ENCODE data around the gene MXD4. TPM values are rescaled to one million over a fixed set of nuclear protein-coding genes. Genes with fewer than 3 reads are reported as not detected.

MXD4 gene
- total RNA-seq, 1 donor, result 56.8 TPM

GRCh38 chr4:2295900-2296442, 34.1 kb upstream of the MXD4 start:
- no peak overlapping the region for H3K27ac ChIP-seq (ENCODE audit: low read depth, low read length)

DNA sequence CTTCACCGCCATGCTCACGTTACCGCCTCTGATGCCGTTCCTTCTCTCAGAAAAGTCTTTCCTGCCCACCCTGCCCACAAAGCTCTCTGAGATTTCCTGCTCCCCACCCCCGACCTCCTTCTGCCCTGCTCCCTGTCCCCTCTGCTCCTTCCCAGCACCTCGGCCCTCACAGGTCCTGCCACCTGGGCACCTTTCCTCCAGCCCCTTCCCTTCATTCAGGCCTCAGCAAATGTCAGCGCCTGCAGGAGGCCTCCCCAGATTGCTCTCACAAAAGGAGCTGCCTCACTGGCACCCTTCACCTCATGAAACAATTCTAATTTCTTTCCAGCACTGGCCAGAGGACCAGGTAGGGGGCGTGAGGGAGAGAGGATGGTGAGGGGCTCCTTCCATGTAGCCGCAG, 33.6 kb upstream of the MXD4 start:
- peak; percentile 49 for DNase-seq (ENCODE audit: insufficient read length, low spot score, missing footprints)
- Histone ChIP-seq H2AFZ (ENCODE audit: low read length) (no peak overlapping the region), H3K27ac (ENCODE audit: low read depth, low read length) (no peak overlapping the region), H3K79me2 (ENCODE audit: insufficient read depth, low read length) (no peaks in the 10 kb centered on the region), H4K20me1 (ENCODE audit: insufficient read depth, low read length) (no peaks in the 10 kb centered on the region), H3K4me3 (ENCODE audit: insufficient read depth, low read length) (no peak overlapping the region), H3K9me3 (ENCODE audit: low read depth, low read length) (no peaks in the 10 kb centered on the region), H3K4me1 (ENCODE audit: insufficient read depth, low read length) (no peaks in the 10 kb centered on the region), H3K36me3 (ENCODE audit: insufficient read depth, low read length) (no peaks in the 10 kb centered on the region), H3K27me3 (ENCODE audit: insufficient read depth, low read length) (no peaks in the 10 kb centered on the region), H3K4me2 (ENCODE audit: insufficient read depth, low read length) (no peak overlapping the region)
- TF ChIP-seq, protein P1, sequence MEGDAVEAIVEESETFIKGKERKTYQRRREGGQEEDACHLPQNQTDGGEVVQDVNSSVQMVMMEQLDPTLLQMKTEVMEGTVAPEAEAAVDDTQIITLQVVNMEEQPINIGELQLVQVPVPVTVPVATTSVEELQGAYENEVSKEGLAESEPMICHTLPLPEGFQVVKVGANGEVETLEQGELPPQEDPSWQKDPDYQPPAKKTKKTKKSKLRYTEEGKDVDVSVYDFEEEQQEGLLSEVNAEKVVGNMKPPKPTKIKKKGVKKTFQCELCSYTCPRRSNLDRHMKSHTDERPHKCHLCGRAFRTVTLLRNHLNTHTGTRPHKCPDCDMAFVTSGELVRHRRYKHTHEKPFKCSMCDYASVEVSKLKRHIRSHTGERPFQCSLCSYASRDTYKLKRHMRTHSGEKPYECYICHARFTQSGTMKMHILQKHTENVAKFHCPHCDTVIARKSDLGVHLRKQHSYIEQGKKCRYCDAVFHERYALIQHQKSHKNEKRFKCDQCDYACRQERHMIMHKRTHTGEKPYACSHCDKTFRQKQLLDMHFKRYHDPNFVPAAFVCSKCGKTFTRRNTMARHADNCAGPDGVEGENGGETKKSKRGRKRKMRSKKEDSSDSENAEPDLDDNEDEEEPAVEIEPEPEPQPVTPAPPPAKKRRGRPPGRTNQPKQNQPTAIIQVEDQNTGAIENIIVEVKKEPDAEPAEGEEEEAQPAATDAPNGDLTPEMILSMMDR (IDR thresholded peaks at IDR 0.05; ENCODE audit: extremely low read depth, low read depth, low read length), result no peak

More at GRCh38 chr4:2295900-2296442, 34.1 kb upstream of the MXD4 start:
- H3K9me3 ChIP-seq (ENCODE audit: low read depth, low read length), result no peaks in the 10 kb centered on the region
- no peak overlapping the region for H3K4me3 ChIP-seq (ENCODE audit: insufficient read depth, low read length)
- H3K4me2 ChIP-seq (ENCODE audit: insufficient read depth, low read length), result no peak overlapping the region
- no peaks in the 10 kb centered on the region for H3K36me3 ChIP-seq (ENCODE audit: insufficient read depth, low read length)
- H2AFZ ChIP-seq (ENCODE audit: low read length), result no peak overlapping the region
- H4K20me1 ChIP-seq (ENCODE audit: insufficient read depth, low read length), result no peaks in the 10 kb centered on the region
- TF ChIP-seq, protein P1 (IDR thresholded peaks at IDR 0.05; ENCODE audit: extremely low read depth, low read depth, low read length), result no peak
- H3K4me1 ChIP-seq (ENCODE audit: insufficient read depth, low read length), result no peaks in the 10 kb centered on the region
- no peaks in the 10 kb centered on the region for H3K79me2 ChIP-seq (ENCODE audit: insufficient read depth, low read length)
- peak; percentile 19 for DNase-seq (ENCODE audit: insufficient read length, low spot score, missing footprints)
- no peaks in the 10 kb centered on the region for H3K27me3 ChIP-seq (ENCODE audit: insufficient read depth, low read length)

DNA sequence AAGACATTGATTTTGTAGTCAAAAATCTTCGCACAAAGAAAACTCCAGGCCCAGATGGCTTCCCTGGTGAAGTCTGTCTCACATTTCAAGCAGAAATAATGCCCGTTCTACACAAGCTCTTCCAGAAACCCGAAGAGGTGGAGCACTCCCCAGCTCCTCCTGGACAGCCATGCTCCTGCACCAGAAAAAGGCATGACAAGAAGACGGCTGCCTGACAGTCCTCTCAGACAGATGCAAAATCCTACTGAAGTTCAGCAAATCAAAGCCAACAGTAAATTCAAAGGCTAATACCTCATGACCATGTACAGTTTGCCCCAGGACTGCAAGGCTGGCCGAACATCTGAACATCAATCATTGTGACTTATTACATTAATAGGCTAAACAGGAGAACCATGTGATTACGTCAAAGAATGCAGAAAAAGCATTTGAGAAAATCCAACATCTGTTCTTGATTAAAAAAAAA, 30.8 kb upstream of the MXD4 start:
- Histone ChIP-seq H4K20me1 (ENCODE audit: insufficient read depth, low read length) (no peaks in the 10 kb centered on the region), H3K4me2 (ENCODE audit: insufficient read depth, low read length) (no peak overlapping the region), H2AFZ (ENCODE audit: low read length) (no peak overlapping the region), H3K27ac (ENCODE audit: low read depth, low read length) (no peak overlapping the region), H3K4me3 (ENCODE audit: insufficient read depth, low read length) (no peak overlapping the region), H3K4me1 (ENCODE audit: insufficient read depth, low read length) (no peaks in the 10 kb centered on the region), H3K36me3 (ENCODE audit: insufficient read depth, low read length) (no peaks in the 10 kb centered on the region), H3K9me3 (ENCODE audit: low read depth, low read length) (no peaks in the 10 kb centered on the region), H3K79me2 (ENCODE audit: insufficient read depth, low read length) (no peaks in the 10 kb centered on the region), H3K27me3 (ENCODE audit: insufficient read depth, low read length) (no peaks in the 10 kb centered on the region)
- TF ChIP-seq, protein P1 (IDR thresholded peaks at IDR 0.05; ENCODE audit: extremely low read depth, low read depth, low read length), result no peak
- peak; percentile 30 for DNase-seq (ENCODE audit: insufficient read length, low spot score, missing footprints)

- no peak overlapping the region for H3K27ac ChIP-seq (ENCODE audit: low read depth, low read length)
- no peak overlapping the region for H2AFZ ChIP-seq (ENCODE audit: low read length)
- H3K9me3 ChIP-seq (ENCODE audit: low read depth, low read length), result no peaks in the 10 kb centered on the region
- H3K4me2 ChIP-seq (ENCODE audit: insufficient read depth, low read length), result no peak overlapping the region
- TF ChIP-seq, protein P1 (IDR thresholded peaks at IDR 0.05; ENCODE audit: extremely low read depth, low read depth, low read length), result no peak
- DNase-seq (ENCODE audit: insufficient read length, low spot score, missing footprints), result peak; percentile 47
- no peak overlapping the region for H3K4me3 ChIP-seq (ENCODE audit: insufficient read depth, low read length)
- no peaks in the 10 kb centered on the region for H3K4me1 ChIP-seq (ENCODE audit: insufficient read depth, low read length)
- H3K79me2 ChIP-seq (ENCODE audit: insufficient read depth, low read length), result no peaks in the 10 kb centered on the region
- H4K20me1 ChIP-seq (ENCODE audit: insufficient read depth, low read length), result no peaks in the 10 kb centered on the region
- no peaks in the 10 kb centered on the region for H3K27me3 ChIP-seq (ENCODE audit: insufficient read depth, low read length)
- no peaks in the 10 kb centered on the region for H3K36me3 ChIP-seq (ENCODE audit: insufficient read depth, low read length)
Measured at GRCh38 chr4:2291705-2292645, 30.1 kb upstream of the MXD4 start.

Data from osteoblast (primary cell).